Right lung (tissue), 10 donors: ENCODE data around the gene TET2. TPM values are rescaled to one million over a fixed set of nuclear protein-coding genes. Genes with fewer than 3 reads are reported as not detected.

Experiments
- DNase-seq, 2 donors: peaks; one replicate each; pipeline ENCODE4 v3.0.0-alpha.2; 2013
- long read RNA-seq, 8 donors: transcript quantifications; one replicate each; lab custom pipeline, GENCODE V29; 2026
- polyA plus RNA-seq, 5 donors: library from polyadenylated mRNA; unstranded; fragments of 120-200 nt; gene quantifications; one replicate each; pipeline versions ENCODE4 v1.2.1 to v1.2.3, GENCODE V29; 2013; ENCODE audit warnings: inconsistent platforms in 1 of 5, low replicate concordance in 1 of 5; ENCODE audit not compliant: insufficient read length in 5 of 5, insufficient read depth in 1 of 5

TET2 gene
- polyA plus RNA-seq, result 10 to 100 TPM; 26.5 to 48.0 (median 45.1) TPM
- long read RNA-seq, donor 1, partial matches to known transcripts, result 178 of 183 reads
- long read RNA-seq, donor 1, other reads (novel, unspliced or antisense), result 5 of 183 reads
- long read RNA-seq, donor 2, full-length matches to known transcripts, result 1 of 8 reads
- long read RNA-seq, donor 2, partial matches to known transcripts, result 7 of 8 reads
- long read RNA-seq, donor 2, other reads (novel, unspliced or antisense), result 0 of 8 reads
- long read RNA-seq, donor 3, partial matches to known transcripts, result 5 of 5 reads
- long read RNA-seq, donor 3, other reads (novel, unspliced or antisense), result 0 of 5 reads
- long read RNA-seq, donor 4, partial matches to known transcripts, result 7 of 76 reads
- long read RNA-seq, donor 4, other reads (novel, unspliced or antisense), result 69 of 76 reads
- long read RNA-seq, donor 5, partial matches to known transcripts, result 6 of 7 reads
- long read RNA-seq, donor 5, other reads (novel, unspliced or antisense), result 0 of 7 reads
- long read RNA-seq, donor 6, partial matches to known transcripts, result 132 of 137 reads
- long read RNA-seq, donor 6, other reads (novel, unspliced or antisense), result 5 of 137 reads
- long read RNA-seq, donor 7, partial matches to known transcripts, result 93 of 193 reads
- long read RNA-seq, donor 7, other reads (novel, unspliced or antisense), result 100 of 193 reads
- long read RNA-seq, donor 8, partial matches to known transcripts, result 6 of 6 reads
- long read RNA-seq, donor 8, other reads (novel, unspliced or antisense), result 0 of 6 reads

DNA sequence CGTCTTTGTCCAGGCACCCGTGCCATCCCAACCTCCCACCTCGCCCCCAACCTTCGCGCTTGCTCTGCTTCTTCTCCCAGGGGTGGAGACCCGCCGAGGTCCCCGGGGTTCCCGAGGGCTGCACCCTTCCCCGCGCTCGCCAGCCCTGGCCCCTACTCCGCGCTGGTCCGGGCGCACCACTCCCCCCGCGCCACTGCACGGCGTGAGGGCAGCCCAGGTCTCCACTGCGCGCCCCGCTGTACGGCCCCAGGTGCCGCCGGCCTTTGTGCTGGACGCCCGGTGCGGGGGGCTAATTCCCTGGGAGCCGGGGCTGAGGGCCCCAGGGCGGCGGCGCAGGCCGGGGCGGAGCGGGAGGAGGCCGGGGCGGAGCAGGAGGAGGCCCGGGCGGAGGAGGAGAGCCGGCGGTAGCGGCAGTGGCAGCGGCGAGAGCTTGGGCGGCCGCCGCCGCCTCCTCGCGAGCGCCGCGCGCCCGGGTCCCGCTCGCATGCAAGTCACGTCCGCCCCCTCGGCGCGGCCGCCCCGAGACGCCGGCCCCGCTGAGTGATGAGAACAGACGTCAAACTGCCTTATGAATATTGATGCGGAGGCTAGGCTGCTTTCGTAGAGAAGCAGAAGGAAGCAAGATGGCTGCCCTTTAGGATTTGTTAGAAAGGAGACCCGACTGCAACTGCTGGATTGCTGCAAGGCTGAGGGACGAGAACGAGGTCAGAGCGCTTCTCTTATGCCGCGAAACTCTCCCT, at the start of gene TET2:
TSS of gene TET2 (plus strand) at position 601 of the 740 bp plus-strand sequence. CDS start 87,067 bp downstream, outside the sequence.
- peak; percentile 83 to 85 for DNase-seq

DNA sequence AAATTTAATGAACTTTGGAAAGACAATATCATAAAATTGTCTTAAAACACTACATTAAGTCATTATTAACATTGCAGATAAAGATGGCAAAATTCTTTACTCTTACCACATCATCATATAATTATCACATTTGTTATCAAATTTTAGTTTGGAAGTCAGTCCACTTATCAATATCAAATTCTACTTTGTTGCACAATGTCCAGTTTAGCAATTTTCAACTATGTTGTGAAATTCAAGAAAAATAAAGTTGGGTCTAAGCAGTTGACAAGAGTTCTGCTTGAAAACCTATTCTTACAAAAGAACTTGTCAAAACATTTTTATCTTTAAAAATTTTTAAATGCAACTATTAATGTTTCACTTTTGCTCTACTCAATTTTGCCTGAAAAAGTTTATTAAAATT, 44.7 kb upstream of the TET2 start:
- peak; percentile 34 to 41 for DNase-seq

DNA sequence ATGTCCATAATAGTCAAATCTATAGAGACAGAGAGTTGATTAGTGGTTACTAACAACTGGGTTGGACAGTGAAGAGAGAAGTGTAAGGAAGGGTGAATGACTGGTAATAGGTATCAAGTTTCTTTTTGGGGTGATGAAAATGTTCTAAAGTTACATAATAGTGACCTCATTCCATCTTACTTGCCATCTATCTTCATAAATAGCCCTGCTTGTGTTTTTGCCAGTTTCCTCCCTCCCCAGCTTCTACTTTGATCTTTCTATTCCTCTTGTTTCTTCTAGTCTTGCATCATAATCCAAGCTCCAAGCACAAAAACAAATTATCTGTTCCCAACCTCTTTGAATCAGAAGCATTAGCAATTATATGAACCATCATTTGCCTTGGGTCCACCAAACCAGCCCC, 40.2 kb upstream of the TET2 start:
- no peak for DNase-seq

DNA sequence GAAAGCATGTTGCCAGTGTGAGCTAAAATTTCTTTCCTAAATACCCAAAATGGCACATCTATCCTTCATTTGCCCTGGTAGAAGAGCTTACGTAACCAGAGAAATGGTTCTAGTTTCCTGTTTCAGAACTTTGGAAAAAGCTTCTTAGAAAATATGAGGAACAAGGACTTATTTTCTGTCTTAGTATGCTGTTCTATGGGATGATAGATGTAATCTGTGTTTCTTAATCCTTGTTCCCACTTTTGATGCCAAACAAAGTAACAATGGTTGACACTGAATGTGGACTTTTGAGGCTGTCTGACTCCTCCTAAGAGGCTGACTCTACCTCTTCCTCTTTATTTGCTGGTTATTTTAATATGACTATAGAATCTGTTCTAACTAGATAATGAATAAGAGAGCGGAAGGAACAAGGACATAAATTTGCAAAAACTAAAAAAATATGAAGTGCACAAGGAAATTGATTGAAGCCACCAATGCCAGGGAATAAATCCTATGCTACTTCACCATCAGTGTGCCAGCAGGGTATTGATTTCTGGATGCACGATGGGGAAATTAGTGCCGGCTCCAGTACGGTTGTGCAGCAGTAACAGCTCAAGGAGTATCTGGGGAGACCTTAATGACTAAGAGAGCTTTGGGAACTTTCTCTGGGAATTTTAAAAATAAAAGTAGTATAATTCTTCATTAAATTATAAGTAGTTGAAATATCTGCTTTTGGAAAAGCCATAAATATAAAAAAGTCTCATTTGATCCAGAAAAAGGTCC, 39.4 kb upstream of the TET2 start:
- DNase-seq, result no peak

DNA sequence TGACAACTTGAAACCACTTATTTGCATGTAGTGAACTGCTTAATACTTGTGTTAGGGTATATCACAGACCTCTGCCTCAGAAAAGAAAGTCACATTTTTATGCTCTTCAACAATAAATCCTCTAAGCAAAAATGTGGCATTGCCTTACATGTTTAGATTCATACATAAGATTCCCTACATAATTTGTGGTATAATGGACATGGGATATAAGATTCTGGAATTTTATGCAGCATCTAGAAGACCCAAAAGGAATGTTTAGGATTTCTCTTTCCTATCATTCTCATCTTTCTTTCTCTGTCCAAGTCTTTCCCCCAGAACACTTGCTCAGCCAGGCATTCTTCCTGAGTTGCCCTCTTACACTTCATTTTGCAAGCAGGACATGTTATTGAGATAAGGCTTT, 37.7 kb upstream of the TET2 start:
- DNase-seq, result no peak

DNA sequence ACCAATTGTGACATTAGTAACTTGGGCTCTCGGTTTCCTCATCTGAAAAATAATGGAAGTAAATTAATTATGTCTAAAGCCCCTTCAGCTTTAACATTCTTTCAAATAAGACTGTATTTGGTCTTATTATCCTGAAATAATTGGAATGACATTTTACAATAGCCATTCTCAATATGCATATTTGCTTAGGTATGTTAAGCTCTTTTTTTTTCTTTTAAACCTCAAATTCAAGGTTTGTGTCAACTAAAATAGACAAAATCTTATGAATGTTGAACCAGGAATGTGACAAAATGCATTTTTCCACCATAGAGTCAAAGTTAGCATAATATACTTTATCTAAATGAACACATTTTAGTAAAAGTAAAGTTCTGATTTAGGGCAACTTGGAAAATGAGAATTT, 34.4 kb upstream of the TET2 start:
- DNase-seq, result no peak

DNA sequence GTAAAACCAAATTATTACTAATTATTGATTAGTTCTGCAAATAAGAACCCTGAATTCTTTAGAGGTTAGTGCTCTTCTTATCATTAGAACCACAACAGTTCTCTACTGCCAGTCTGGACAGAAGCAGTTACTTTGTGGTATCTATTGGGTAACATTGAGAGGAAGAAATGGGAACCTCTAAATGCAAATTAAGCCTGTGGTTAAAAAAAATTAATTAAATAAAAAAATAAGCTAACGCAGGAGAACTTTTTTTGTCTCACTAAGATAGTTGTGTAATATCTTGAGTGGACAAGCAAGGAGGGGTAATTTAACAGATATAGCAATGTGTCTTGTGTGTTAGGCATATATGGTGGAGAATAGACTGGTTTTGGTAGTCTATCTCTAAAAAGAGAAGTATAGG, 32.9 kb upstream of the TET2 start:
- DNase-seq, result no peak

DNA sequence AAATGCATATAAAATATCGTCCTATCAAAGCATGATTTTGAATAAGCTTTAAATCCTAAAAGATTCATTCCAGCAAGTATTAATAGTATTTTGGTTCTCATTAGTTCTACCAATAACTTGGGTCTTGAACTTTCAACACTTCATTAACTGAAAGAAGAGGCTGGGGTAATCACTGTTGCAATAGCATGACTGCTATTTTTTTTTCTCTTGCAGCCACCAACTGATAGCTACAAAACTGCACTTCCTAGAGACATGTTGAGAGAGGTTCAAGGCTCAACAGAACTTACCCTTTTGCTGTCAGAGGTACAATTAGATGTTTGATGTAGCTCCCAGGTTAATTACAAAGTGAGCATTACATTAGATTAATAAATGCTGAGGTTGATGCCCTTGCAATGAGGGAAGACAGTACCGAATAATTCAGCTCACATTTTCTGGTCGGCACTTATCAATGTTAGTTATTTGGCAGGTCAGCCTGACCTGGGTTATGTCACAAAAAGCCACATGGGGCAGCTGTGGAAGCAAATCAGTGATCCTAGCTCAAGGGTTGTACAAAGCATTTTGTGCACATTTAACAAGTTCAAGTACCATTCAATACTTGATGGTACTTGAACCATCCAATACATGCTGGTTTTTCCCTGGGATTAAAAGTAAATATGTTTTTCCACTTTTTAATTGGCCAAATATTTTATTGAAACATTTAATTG, 29.9 kb upstream of the TET2 start:
- DNase-seq, result no peak

DNA sequence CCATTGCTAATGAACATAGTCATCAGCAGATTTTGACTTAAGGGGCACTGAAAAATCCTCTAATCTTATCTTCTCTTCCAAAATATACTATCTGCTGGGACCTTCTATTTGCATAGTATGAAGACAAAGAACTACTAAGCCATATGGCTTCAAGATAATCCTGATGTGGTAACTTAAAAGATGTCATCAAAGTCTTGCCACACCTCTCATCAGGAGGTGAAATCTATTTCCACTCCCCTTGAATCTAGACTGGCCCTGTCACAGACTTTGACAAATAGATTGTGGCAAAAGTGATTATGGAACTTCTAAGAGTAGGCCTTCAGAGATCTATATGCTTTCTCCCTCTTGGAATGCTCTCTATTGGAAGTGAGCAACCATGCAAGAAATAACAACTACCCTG, 27.3 kb upstream of the TET2 start:
- DNase-seq, result no peak

DNA sequence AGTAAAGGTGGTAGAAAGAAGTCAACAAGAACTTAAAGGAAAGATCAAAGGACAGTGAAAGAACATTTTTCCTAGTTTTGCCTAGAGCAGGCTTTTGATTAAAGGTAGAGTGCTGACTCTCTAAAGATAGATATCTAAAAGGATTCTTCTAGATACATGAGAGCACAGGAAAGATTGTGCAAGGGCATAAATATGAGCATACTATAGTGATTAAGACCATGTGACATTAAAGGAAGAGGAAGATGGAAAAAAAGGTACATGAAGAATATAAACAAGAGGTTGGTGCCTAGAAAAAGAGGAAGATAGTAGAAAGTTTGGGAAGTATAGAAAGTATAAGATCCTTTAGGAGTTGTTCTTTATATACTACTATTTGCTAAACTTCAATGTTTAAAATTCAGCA, 26.1 kb upstream of the TET2 start:
- no peak for DNase-seq

DNA sequence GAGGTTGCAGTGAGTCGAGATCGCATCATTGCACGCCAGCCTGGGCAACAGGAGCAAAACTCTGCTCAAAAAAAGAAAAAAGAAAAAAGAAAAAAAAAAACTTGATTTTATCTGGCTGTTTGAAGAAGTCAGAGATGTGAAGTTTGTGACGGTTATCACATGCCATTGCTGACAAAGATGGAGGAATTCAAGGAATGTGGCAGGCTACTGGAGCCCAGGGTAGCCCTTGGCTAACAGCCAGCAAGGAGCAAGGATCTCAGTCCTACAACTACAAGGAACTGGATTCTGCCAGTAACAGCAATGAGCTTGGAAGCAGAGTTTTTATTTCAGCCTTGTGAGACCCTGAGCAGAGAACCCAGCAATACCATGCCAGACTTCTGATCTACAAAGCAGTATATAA, 24.3 kb upstream of the TET2 start:
- no peak for DNase-seq

DNA sequence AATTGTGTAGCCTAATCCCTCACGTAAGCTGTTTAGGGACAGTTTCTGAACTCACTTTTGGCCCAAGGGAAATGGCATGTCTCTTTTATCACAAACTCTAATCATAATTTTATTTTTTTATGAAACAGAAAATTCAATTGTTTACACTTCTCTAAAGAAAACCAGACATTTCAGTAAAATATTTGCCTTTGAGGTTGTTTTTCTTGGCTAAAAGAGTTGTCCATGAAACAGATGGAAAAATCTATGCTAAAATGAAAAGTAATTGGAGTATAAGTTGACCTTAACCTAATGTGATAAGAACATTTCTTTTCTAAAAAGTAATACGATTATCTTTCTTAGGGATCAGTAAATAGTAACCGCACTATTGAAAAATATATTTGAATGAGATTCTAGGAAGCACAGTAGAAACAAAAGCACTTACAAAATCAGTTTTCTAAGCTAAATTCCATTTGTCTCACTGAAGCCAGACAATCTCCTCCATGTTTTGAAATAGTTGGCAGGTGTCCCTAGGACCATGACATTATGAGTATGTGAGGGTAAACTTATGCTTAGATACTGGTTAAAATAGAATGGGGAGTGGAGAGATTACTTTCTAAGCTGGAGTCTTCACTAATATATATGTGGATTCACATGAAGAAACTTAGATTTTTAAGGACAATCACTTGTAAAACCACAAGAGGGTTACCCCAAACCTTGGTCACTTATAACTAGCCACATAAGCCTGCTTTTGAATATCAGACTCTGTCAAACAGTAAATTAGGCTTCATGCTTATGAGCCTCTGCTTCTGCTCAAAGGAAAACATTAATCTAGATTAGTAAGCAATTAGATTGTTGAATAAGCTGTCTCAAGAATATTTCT, 20.1 kb upstream of the TET2 start:
- peak; percentile 62 to 76 for DNase-seq

DNA sequence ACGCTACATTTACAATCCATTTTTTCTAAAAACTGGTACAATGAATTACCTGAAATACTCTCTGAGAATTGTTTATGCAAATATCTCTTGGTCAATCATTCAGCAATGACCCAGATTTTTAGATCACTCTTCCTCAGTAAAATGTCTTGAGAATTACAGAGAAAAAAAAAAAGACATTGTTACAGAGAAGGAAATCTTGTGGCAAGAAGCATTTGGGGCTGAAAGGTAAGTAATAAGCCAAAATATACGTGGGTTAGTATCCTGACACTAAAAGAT, 19.6 kb upstream of the TET2 start:
- no peak for DNase-seq

DNA sequence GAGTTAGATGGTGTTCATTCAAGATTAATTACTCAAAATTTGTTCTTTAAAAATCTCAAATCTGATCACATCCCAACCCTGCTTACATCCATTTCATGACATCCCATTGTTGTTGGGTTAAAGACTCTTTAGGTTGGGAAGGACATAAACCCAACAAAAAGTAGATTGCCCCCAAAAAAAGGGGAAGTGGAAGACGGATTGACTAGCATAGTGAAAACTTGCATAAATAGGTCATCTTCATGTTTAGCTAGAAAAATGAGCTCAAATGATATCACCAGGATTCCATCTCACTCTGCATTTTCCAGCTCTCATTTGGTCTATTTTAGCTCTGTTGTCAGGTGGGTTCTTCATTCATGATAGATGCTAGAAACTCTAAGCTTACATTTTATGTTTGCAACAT, 18.5 kb upstream of the TET2 start:
- no peak for DNase-seq

DNA sequence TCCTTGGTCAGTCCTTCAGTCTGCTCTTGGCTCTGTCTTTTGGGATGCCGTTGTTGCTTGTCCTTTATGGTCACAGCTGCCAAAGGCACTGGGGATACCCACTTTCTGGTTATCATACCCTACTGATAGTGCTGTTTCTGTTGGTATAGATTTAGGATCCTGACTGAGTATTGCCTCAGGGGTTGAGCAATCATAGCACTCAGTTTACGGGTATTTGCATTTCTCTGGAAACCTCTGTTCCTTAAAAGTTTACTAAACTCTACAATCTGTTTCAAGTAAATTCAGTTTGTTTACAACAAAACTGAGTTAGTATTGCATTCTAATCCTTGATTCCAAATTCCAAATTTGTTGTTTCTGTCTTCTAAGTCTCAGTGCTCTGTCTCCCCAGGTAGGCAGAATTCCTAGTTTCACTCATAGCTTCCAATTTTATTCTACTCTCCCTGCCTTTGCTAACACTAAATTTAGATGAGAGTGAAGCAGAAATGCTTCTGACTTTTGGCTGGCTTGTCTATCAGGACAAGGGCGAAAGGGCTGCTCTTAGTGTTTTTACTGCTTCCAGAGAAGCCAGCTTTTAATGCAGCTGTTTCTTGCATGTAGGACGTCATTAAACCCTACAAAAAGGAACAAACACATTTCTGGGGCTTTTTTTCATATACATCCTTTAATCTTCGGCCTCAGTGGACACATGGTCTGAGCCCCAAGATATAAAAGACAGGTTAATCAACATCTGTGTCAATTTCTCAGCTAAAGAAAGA, 17.2 kb upstream of the TET2 start:
- DNase-seq, result peak in 1 of 2 donors; percentile 55

DNA sequence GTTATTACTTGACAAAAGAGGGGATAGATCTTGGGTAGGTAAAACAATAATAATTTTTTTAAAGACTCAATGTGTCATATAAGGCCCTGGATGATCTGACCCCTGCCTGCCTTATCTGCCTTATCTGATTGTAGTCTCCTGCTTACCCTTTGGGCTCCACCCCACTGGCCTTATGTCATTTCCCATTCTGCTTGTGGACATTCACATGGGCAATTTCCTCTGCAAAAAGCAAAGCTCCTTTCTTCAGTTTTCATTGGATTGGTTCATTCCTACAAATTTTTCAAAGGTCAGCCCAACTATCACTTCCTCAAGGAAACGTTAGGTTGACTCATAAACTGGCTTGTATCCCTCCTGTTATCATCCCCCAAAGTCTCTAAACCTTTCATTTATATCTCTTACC, 15.7 kb upstream of the TET2 start:
- no peak for DNase-seq

DNA sequence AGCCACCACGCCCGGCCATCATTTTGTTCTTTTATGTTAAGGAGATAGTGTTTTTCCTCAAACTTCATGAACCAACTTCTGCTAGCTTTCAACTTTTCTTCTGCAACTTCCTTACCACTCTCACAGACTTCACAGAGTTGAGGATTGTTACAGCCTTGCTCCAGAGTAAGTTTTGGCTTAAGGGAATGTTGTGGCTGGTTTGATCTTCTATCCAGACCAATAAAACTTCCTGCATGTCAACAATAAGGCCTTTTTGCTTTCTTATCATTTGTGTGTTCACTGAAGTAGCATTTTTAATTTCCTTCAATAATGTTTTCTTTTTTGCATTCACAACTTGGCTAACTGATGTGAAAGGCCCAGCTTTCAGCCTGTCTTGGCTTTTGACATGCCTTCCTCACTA, 12.7 kb upstream of the TET2 start:
- no peak for DNase-seq

DNA sequence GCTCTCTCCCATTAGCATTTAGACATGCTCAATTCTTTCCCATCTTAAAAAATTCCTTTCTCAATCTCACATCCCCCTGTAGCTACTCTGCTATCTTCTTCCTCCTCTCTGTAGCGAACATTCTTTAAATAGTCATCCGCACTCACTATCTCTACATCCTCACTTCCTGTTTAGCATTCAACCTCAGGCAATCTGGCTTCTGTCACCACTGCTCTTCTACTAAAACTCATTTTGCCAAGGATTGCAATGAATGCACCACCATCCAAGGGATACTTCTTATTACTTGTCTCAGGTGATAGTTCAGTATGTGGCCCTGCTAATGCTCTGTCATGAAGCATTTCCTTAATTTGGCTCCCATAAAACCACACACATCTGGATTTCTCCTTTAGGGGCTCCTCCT, 10.9 kb upstream of the TET2 start:
- DNase-seq, result no peak

DNA sequence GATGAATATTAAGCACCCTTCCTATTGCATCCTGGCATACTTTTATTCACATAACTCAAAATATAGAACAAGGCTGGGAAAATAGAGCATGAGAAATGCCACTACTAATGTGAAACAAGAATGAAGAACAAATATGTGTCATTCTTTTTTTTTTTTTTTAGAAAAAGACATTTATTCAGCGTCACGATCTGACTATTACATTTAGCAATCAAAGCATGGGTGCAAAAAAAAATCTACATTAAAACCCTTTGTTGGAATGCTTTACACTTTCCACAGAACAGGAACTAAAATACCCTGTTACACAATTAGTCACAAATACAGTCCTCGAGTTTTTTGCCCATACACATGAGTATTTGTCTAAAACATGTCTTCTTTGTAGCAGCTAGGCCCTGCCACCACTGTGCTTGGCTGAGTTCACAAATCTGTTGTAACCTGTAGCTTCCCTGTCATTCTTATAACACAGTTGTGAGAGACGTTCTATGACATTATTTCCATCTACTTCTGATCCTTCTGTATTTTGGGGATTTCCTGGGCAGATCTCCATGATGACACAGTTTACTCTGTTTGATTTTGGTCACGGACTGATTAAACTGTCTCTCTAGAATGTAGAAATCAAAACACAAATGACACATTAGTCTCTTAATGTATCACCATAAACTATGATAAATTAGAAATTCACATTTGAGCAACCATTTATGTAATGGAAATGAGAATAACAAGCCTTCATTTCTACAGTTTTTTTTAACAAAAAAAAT, 9.4 kb upstream of the TET2 start:
- no peak for DNase-seq
